AG09309 (cell line): ENCODE measurements around the gene RAB39A.
"Not testable (repeated sequence)": the region's sequence is repeated elsewhere in the genome, so short reads cannot be mapped to it uniquely, and the experiment has no call there.

ENCODE experiments used
- DNase-seq: peaks from one replicate; pipeline ENCODE4 v3.0.0-alpha.2; 2010; ENCODE audit warnings: low read depth
- H3K4me3 ChIP-seq: 2 replicates; pipeline ENCODE4 v1.5.1; 2011; ENCODE audit warnings: mild to moderate bottlenecking, low read depth, low read length, moderate library complexity; ENCODE audit not compliant: control insufficient read depth
- CTCF ChIP-seq: IDR thresholded peaks from 2 replicates; pipeline ENCODE4 v1.5.1; 2011; ENCODE audit warnings: mild to moderate bottlenecking, low read depth, low read length, inconsistent platforms; ENCODE audit not compliant: insufficient read depth, control insufficient read depth; ENCODE audit errors: missing control alignments

RAB39A gene

GRCh38 chr11:107928046-107928766 is at the start of gene RAB39A:
Gene RAB39A, plus strand, starts transcription at chr11:107928448. Its CDS starts 121 bp downstream, at chr11:107928569.
- H3K4me3 ChIP-seq, result peak within 1 kb of the TSS; percentile 23
- no peak for TF ChIP-seq CTCF
- DNase-seq, result no peak

- not testable (repeated sequence) for DNase-seq, H3K4me3 ChIP-seq
Measured at GRCh38 chr11:107881471-107881870, 46.8 kb upstream of the RAB39A start.

- H3K4me3 ChIP-seq, result no peak overlapping the region
- no peak for TF ChIP-seq CTCF
- DNase-seq, result no peak
Measured at GRCh38 chr11:107882095-107882820, 46.0 kb upstream of the RAB39A start.

- peak; percentile 65 for TF ChIP-seq CTCF
- H3K4me3 ChIP-seq, result no peak overlapping the region
- peak; percentile 18 for DNase-seq
Measured at GRCh38 chr11:107898270-107898669, 30.0 kb upstream of the RAB39A start.

- DNase-seq, result no peak
- H3K4me3 ChIP-seq, result no peak overlapping the region
- no peak for TF ChIP-seq CTCF
Measured at GRCh38 chr11:107908211-107908610, 20.0 kb upstream of the RAB39A start.

GRCh38 chr11:107912415-107912814 is 15.8 kb upstream of the RAB39A start:
- H3K4me3 ChIP-seq, DNase-seq: not testable (repeated sequence)

- no peak for TF ChIP-seq CTCF
- no peak overlapping the region for H3K4me3 ChIP-seq
- DNase-seq, result no peak
Measured at GRCh38 chr11:107915229-107915628, 13.0 kb upstream of the RAB39A start.
